ENCODE results near the gene CIDEB. TPM values are rescaled to one million over a fixed set of nuclear protein-coding genes. Genes with fewer than 3 reads are reported as not detected.

CIDEB gene
- total and polyA plus RNA-seq, 9 of the 15 experiments (the other 6 are each of a cell fraction or from before 2014, with no cell fraction given) = 0.03 to 0.35 (median 0.09) TPM; not detected in 3

DNA sequence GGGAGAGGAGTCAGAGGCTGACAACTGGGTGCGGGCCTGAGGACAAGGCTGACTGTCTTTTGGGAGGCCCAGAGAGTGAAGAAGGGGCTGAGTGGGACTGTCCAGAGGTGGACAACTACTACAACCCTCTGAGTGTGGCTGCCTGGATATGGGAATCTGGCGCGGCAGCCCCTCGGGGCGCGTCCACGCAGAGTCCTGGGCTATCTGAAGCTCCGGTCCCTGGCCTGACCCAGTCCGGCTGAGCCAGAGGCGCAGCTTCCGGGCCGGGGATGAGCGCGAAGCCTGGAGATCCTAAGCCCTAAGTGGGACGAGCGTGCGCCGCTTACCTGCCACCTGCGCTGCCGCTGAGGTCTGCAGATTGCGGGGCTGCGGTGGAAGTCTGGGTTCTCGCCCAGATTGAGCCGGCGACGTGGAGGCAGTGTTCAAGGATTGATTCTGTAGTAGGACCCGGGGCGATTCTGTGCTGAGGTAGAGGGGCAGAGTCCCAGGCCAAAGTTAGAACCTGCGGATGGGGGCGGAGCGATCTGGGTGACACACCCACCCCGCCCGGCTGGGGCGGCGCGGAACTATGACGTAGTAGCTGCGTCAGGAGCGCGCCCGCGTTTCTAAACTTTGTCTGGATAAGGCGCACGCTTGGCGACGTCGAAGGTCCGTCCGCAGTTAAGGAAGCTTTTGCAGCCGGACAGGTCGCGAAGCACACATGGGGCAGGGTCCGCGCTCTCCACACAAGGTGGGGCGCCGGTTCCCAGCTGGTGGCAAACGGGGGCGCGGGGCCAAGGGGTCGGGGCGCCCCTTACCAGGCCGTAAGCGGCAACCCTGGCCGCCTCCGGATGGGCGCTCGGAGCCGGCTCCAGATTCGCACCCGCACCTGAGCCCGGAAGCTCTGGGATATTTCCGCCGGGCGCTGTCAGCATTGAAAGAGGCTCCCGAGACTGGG, 8.3 kb downstream of the CIDEB start, which contains the start of the genes DHRS1 and NOP9 (continued):
- TF ChIP-seq, protein P1, sequence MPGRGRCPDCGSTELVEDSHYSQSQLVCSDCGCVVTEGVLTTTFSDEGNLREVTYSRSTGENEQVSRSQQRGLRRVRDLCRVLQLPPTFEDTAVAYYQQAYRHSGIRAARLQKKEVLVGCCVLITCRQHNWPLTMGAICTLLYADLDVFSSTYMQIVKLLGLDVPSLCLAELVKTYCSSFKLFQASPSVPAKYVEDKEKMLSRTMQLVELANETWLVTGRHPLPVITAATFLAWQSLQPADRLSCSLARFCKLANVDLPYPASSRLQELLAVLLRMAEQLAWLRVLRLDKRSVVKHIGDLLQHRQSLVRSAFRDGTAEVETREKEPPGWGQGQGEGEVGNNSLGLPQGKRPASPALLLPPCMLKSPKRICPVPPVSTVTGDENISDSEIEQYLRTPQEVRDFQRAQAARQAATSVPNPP (IDR thresholded peaks at IDR 0.05; ENCODE audit: borderline replicate concordance, insufficient read depth, insufficient read length) = no peak
- no peak for TF ChIP-seq ZNF3 (CRISPR knock-in tag; IDR thresholded peaks at IDR 0.05)
- TF ChIP-seq JUN (IDR thresholded peaks at IDR 0.05; ENCODE audit: borderline replicate concordance, low read depth, low read length) = 0 out of 2 replicates have a peak, but pooled peaks have one; percentile 30
- no peak for TF ChIP-seq JUN (CRISPR knock-in tag; IDR thresholded peaks at IDR 0.05; ENCODE audit: borderline replicate concordance)
- TF ChIP-seq NEUROD1 (IDR thresholded peaks at IDR 0.05; ENCODE audit: borderline replicate concordance, low read depth, low read length, partially characterized antibody) = no peak
- peak in 1 of 2 experiments; percentile 99; a peak in 2 of 4 replicates for TF ChIP-seq TBL1XR1 (IDR thresholded peaks at IDR 0.05; ENCODE audit: low read length in 2 of 2)
- TF ChIP-seq SRF (CRISPR knock-in tag; IDR thresholded peaks at IDR 0.05) = 0 out of 4 replicates have a peak, but pooled peaks of 1 of the 2 experiments have one; percentile 28
- TF ChIP-seq PCBP1 (IDR thresholded peaks at IDR 0.05; ENCODE audit: low read depth, low read length, poor library complexity, severe bottlenecking) = peak; percentile 42
- peak; percentile 89 for TF ChIP-seq MXI1 (IDR thresholded peaks at IDR 0.05; ENCODE audit: low read depth, low read length)
- TF ChIP-seq, protein P2, sequence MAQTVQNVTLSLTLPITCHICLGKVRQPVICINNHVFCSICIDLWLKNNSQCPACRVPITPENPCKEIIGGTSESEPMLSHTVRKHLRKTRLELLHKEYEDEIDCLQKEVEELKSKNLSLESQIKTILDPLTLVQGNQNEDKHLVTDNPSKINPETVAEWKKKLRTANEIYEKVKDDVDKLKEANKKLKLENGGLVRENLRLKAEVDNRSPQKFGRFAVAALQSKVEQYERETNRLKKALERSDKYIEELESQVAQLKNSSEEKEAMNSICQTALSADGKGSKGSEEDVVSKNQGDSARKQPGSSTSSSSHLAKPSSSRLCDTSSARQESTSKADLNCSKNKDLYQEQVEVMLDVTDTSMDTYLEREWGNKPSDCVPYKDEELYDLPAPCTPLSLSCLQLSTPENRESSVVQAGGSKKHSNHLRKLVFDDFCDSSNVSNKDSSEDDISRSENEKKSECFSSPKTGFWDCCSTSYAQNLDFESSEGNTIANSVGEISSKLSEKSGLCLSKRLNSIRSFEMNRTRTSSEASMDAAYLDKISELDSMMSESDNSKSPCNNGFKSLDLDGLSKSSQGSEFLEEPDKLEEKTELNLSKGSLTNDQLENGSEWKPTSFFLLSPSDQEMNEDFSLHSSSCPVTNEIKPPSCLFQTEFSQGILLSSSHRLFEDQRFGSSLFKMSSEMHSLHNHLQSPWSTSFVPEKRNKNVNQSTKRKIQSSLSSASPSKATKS (CRISPR knock-in tag; IDR thresholded peaks at IDR 0.05) = no peak
- TF ChIP-seq, protein P3, sequence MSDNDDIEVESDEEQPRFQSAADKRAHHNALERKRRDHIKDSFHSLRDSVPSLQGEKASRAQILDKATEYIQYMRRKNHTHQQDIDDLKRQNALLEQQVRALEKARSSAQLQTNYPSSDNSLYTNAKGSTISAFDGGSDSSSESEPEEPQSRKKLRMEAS (CRISPR knock-in tag; IDR thresholded peaks at IDR 0.05) = peak; percentile 75
- no peak for TF ChIP-seq PHF21A (IDR thresholded peaks at IDR 0.05; ENCODE audit: borderline replicate concordance, low read depth)
- TF ChIP-seq JUND (IDR thresholded peaks at IDR 0.05; ENCODE audit: borderline replicate concordance, low read depth, low read length) = peak; percentile 73
- TF ChIP-seq JUND (tag; IDR thresholded peaks at IDR 0.05; ENCODE audit: borderline replicate concordance, low read depth, low read length) = no peak; the same call in 2 of the 3 replicates
- TF ChIP-seq ATF7 (IDR thresholded peaks at IDR 0.05) = peak; percentile 79
- TF ChIP-seq, protein P4, sequence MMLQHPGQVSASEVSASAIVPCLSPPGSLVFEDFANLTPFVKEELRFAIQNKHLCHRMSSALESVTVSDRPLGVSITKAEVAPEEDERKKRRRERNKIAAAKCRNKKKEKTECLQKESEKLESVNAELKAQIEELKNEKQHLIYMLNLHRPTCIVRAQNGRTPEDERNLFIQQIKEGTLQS (IDR thresholded peaks at IDR 0.05) = 0 out of 2 replicates have a peak, but pooled peaks have one; percentile 22
- TF ChIP-seq, protein P4 (CRISPR knock-in tag; conservative IDR thresholded peaks at IDR 0.05) = no peak
- TF ChIP-seq GABPA (tag; conservative IDR thresholded peaks at IDR 0.05; ENCODE audit: low read depth) = 0 out of 2 replicates have a peak, but pooled peaks have one; percentile 36
- TF ChIP-seq SP1 (CRISPR knock-in tag; IDR thresholded peaks at IDR 0.05) = peak; percentile 77; the same call in 1 of the 2 replicates
- peak in 1 of 2 experiments; percentile 80; a peak in 2 of 4 replicates for TF ChIP-seq MAZ (CRISPR knock-in tag; conservative IDR thresholded peaks at IDR 0.05 in 1 of 2, IDR thresholded peaks at IDR 0.05 in 1 of 2)
- TF ChIP-seq ZFX (CRISPR knock-in tag; IDR thresholded peaks at IDR 0.05) = peak; percentile 63

Measured in K562 (cell line).